Skin epidermis (tissue), 12 donors: ENCODE data around the gene KCNQ1.
A peak's percentile ranks its signal among the peaks of the same experiment; 100 is the strongest.
"Not testable (repeated sequence)": the region's sequence is repeated elsewhere in the genome, so short reads cannot be mapped to it uniquely, and the experiment has no call there.

ENCODE experiments used
- H3K27ac ChIP-seq, 21 experiments: fragments of 200-600 bp; sonication (generic) in 11 of 21; one replicate each; pipeline ENCODE4 v1.5.0; 2020; ENCODE audit warnings: mild to moderate bottlenecking in 3 of 21, inconsistent platforms in 2 of 21, moderate library complexity in 2 of 21
- H3K4me3 ChIP-seq, 7 experiments: fragments of 200-600 bp; sonication (generic) in 2 of 7; one replicate each; pipeline ENCODE4 v1.5.0; 2020; ENCODE audit warnings: inconsistent platforms in 2 of 7, mild to moderate bottlenecking in 2 of 7, moderate library complexity in 1 of 7

The KCNQ1 gene

GRCh38 chr11:2467695-2468055, 22.9 kb downstream of the KCNQ1 start:
- Histone ChIP-seq H3K27ac (peak overlapping the region in 4 of 21 experiments; percentile 33 to 69 (median 42)), H3K4me3 (no peak overlapping the region)

- no peak overlapping the region for H3K4me3 ChIP-seq
- H3K27ac ChIP-seq, result no peak overlapping the region
Observed at GRCh38 chr11:2468363-2469235, 23.8 kb downstream of the KCNQ1 start.

DNA sequence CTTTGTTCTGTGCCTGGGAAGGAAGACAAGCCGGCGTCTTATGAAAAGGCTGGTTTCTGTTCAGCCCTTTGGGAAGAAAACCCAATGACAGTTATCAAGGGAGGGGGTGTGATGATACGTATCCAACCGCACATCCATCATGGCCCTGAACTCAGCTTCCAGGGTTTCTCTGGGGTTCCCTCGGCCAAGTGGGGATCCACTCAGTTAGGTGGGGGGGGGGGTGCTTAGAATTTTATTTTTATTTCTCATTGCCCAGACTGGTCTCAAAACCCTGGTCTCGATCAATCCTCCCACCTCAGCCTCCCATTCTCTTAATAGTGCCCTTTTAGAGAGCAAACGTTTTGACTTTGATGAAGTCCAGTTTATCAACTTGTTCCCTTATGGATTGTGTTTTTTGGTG, 25.7 kb downstream of the KCNQ1 start:
- Histone ChIP-seq H3K4me3 (no peak overlapping the region), H3K27ac (no peak overlapping the region)

DNA sequence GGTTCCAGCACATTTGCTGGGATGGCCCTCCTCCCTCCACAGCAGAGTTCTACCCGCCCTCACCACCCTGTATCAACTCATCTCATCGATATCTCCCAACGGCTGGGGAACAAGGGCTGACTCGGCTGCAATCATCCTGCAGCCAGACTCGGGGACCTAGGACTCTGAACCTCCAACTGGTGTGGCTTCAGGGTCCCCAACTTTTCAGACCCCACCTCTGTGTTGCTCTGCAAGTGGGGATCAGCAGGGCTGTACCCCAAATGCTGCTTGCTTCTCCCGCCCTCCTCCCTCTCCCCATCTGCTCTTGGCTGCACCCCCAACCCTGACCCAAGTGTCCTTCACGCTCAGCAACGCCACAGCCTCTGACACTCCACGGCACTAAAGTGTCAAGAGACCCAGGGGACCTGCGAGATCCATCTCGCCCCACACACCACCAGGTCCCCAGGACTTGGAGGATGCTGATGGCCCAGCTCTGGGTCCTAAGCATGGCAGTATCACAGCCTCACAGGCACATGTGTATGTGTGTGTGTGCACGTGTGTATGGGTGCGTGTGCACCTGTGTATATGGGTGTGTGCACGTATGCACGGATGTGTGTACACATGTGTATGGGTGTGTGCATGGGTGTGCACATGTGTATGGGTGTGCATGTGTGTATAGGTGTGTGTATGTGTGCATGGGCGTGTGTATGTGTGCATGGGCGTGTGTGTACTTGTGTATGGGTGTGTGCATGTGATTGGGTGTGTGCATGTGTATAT, 26.4 kb downstream of the KCNQ1 start:
- H3K4me3 ChIP-seq, result no peak overlapping the region

GRCh38 chr11:2471804-2472096, 26.9 kb downstream of the KCNQ1 start:
- H3K27ac ChIP-seq, result no peak overlapping the region
- H3K4me3 ChIP-seq, result no peak overlapping the region

More for the DNA sequence above, 26.4 kb downstream of the KCNQ1 start:
- H3K27ac ChIP-seq, result no peak overlapping the region

DNA sequence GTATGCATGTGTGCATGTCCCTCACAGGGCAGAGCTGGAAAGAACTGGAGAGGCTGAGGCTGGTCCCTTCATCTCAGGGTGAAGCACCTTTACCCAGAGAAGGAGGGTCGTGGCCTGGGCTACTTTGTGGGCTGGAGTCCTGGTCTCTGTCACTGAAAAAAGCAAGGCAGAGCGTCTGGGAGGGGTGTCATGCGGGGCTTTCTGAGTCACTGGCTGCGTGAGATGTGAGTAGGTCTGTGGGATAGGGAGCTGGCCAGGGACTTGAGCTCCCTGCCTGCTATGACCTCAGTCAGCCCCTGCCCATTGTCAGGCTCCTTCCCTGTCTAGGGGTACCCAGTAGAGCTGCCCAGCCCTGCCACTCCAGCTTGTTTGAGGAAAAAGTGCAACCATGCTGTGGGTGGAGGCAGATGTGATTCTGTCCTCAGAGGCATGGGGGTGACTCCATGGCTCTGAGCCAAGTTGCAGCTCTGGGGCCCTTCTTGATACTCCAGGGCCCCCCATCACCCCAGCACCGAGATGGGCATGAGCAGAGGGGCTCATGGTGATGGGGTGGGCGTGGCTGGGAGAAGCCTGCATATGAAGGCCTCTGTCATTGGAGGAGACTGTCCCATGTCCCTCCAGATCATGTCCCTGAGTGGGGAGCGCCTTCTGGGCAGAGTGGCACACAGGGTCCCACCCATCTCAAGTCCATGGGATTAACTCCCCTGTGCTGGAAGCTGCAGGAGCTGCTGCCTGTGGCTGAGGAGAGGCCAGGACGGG, 27.8 kb downstream of the KCNQ1 start:
- Histone ChIP-seq H3K27ac (no peak overlapping the region), H3K4me3 (no peak overlapping the region)

- H3K4me3 ChIP-seq, result no peak overlapping the region
- H3K27ac ChIP-seq, result no peak overlapping the region
Observed at GRCh38 chr11:2473361-2474058, 28.7 kb downstream of the KCNQ1 start.

DNA sequence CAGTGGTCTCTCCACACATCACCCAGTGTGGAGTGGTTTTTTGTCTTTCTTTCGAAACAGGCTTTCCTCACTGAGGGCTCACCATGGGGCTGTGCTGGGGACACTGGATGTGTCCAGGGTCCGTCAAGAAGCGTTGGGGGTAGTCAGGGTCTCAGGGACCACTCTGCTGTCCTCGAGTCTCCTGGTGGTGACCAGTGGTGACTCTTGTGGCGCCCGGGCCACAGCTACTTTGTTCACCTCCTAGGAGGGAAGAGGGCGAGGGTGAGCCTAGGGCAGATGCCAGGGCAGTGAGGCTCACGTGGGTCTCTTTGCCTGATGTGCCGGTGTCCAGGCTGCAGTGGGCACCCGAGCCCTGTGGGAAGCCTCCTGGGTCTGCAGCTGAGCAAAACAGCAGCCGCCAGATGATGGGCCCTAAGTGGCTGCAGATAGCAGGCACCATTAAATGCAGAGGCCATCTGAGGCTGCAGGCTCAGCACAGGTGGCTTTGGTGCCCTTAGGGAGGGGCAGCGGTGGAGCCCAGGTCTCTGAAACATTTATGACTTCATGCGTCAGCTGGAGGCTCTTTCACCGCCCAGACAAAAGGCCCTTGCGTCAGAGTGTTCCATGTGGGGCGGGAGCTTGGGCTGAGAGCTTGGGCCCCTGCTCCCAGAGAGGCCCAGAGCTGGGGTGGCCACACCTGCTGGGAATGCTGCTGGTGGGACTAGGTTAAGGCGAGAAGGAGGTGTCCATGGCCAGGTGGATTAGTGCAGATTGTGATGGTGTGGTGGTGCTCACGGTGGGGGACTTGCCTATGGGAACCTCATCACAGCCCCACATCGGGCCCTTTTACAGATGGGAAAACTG, 29.5 kb downstream of the KCNQ1 start:
- Histone ChIP-seq H3K27ac (no peak overlapping the region), H3K4me3 (no peak overlapping the region)

- H3K27ac ChIP-seq, result no peak overlapping the region
Observed at GRCh38 chr11:2475136-2475918, 30.5 kb downstream of the KCNQ1 start.

DNA sequence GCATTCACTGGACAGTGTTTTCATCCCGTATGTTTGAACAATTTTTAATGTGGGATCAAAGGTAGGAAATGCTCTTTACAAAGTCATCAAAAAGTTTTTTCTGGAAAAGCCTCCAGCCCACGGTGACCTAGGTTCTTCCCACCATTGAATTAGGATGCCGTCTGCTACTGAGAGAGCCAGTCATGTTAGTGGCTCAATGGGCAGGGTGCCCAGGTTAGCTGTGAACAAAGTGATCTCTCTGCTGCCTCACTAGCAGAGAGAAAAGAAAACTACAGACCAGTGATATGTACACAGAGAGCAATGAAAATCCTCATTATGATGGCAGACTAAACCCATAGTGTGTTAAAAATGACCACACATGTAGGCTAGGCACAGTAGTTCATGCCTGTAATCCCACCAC, 32.4 kb downstream of the KCNQ1 start:
- Histone ChIP-seq H3K4me3 (no peak overlapping the region), H3K27ac (no peak overlapping the region)

More at GRCh38 chr11:2475136-2475918, 30.5 kb downstream of the KCNQ1 start:
- H3K4me3 ChIP-seq, result no peak overlapping the region

GRCh38 chr11:2477936-2478335, 33.1 kb downstream of the KCNQ1 start:
- no peak overlapping the region for H3K4me3 ChIP-seq
- H3K27ac ChIP-seq, result no peak overlapping the region

- peak overlapping the region in 2 of 21 experiments; percentile 1 to 42 for H3K27ac ChIP-seq
- H3K4me3 ChIP-seq, result not testable (repeated sequence)
Observed at GRCh38 chr11:2480067-2480873, 35.5 kb downstream of the KCNQ1 start.

- peak overlapping the region in 2 of 21 experiments; percentile 1 to 42 for H3K27ac ChIP-seq
- H3K4me3 ChIP-seq, result no peak overlapping the region
Observed at GRCh38 chr11:2480874-2481220, 36.0 kb downstream of the KCNQ1 start.

- Histone ChIP-seq H3K27ac (peak overlapping the region in 5 of 21 experiments; percentile 1 to 42 (median 20)), H3K4me3 (no peak overlapping the region)
Observed at GRCh38 chr11:2481253-2481652, 36.4 kb downstream of the KCNQ1 start.

DNA sequence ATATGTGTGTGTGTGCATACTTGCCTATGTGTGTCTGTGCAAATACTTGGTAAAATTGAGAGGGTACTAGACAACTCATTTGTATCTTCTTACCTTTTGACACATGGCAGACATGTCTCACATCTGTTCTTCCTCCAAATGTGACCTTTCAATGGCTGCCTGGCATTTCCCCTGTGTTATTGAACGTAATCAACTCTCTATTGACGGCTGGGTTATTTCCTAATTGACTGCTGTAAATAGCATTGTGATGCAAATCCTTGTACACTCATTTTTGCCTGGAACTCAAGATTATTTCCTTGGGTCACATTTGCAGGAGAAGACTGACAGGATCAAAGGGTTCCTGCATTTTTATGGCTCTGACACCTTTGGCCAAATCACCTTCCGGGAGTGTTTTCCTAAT, 37.4 kb downstream of the KCNQ1 start:
- H3K4me3 ChIP-seq, result no peak overlapping the region
- no peak overlapping the region for H3K27ac ChIP-seq

- Histone ChIP-seq H3K4me3 (no peak overlapping the region), H3K27ac (no peak overlapping the region)
Observed at GRCh38 chr11:2482745-2483144, 37.9 kb downstream of the KCNQ1 start.

- Histone ChIP-seq H3K27ac (no peak overlapping the region), H3K4me3 (no peak overlapping the region)
Observed at GRCh38 chr11:2483426-2483825, 38.6 kb downstream of the KCNQ1 start.
